ENCODE measurements around the gene PRXL2B.

DNA sequence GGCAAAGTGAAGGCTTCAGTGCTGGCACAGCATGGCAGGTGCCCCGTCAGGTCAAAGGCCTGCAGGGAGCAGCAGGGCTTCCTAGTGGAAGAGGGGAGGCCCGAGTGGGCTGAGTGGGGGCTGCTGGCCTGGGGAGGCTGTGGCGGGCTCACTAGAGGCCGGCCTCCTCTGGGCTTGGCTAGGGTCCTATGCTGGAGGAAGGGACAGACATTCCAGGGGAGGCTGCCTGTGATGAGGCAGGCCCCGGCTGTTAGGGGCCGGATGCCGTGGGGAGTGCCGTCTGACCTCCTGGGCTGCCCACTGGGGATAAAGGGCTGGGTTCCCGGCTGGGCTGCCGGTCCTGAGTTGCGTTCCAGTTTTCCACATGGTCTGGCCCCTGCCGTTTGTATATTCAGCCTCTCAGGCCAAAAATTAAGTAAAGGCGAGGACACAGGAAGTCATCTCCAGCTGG lies 21.1 kb downstream of the PRXL2B start:
- TF ChIP-seq, protein P1, sequence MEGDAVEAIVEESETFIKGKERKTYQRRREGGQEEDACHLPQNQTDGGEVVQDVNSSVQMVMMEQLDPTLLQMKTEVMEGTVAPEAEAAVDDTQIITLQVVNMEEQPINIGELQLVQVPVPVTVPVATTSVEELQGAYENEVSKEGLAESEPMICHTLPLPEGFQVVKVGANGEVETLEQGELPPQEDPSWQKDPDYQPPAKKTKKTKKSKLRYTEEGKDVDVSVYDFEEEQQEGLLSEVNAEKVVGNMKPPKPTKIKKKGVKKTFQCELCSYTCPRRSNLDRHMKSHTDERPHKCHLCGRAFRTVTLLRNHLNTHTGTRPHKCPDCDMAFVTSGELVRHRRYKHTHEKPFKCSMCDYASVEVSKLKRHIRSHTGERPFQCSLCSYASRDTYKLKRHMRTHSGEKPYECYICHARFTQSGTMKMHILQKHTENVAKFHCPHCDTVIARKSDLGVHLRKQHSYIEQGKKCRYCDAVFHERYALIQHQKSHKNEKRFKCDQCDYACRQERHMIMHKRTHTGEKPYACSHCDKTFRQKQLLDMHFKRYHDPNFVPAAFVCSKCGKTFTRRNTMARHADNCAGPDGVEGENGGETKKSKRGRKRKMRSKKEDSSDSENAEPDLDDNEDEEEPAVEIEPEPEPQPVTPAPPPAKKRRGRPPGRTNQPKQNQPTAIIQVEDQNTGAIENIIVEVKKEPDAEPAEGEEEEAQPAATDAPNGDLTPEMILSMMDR (IDR thresholded peaks at IDR 0.05) = no peak
- no peak for TF ChIP-seq POLR2A (IDR thresholded peaks at IDR 0.05)

Measured in right lobe of liver (tissue), 4 donors.